HG03442 (cell line): ENCODE measurements around the gene TPSG1.
"Not testable (repeated sequence)": the region's sequence is repeated elsewhere in the genome, so short reads cannot be mapped to it uniquely, and the experiment has no call there.

Experiments used
- ATAC-seq: cut with Tn5 transposase; IDR thresholded peaks from one replicate; pipeline ENCODE4 v1.9.1; 2021; ENCODE audit warnings: mild to moderate bottlenecking, moderate library complexity; ENCODE audit not compliant: unreplicated experiment

Gene TPSG1

GRCh38 chr16:1198671-1199346, 26.3 kb downstream of the TPSG1 start:
- not testable (repeated sequence) for ATAC-seq

GRCh38 chr16:1198194-1198593, 26.9 kb downstream of the TPSG1 start:
- ATAC-seq = no peak

GRCh38 chr16:1197237-1197866, 27.7 kb downstream of the TPSG1 start:
- no peak for ATAC-seq

GRCh38 chr16:1196494-1196893, 28.6 kb downstream of the TPSG1 start:
- no peak for ATAC-seq

GRCh38 chr16:1195393-1195666, 29.7 kb downstream of the TPSG1 start:
- no peak for ATAC-seq

GRCh38 chr16:1194665-1195392, 30.2 kb downstream of the TPSG1 start:
- ATAC-seq = no peak

- no peak for ATAC-seq
Observed at GRCh38 chr16:1193825-1194581, 31.1 kb downstream of the TPSG1 start.

- ATAC-seq = no peak
Observed at GRCh38 chr16:1193143-1193824, 31.8 kb downstream of the TPSG1 start.

GRCh38 chr16:1192384-1193073, 32.5 kb downstream of the TPSG1 start:
- no peak for ATAC-seq

- not testable (repeated sequence) for ATAC-seq
Observed at GRCh38 chr16:1190789-1191188, 34.3 kb downstream of the TPSG1 start.

GRCh38 chr16:1189455-1189854, 35.6 kb downstream of the TPSG1 start:
- ATAC-seq = no peak

- no peak for ATAC-seq
Observed at GRCh38 chr16:1188432-1189189, 36.5 kb downstream of the TPSG1 start.

- not testable (repeated sequence) for ATAC-seq
Observed at GRCh38 chr16:1185460-1186207, 39.4 kb downstream of the TPSG1 start.

- ATAC-seq = no peak
Observed at GRCh38 chr16:1184980-1185379, 40.1 kb downstream of the TPSG1 start.

GRCh38 chr16:1184156-1184868, 40.8 kb downstream of the TPSG1 start:
- no peak for ATAC-seq

GRCh38 chr16:1182950-1183907, 41.8 kb downstream of the TPSG1 start:
- no peak for ATAC-seq

- no peak for ATAC-seq
Observed at GRCh38 chr16:1182316-1182671, 42.8 kb downstream of the TPSG1 start.
